GM12891 (cell line): ENCODE measurements around the gene GORASP1.
A peak's percentile ranks its signal among the peaks of the same experiment; 100 is the strongest.

Source experiments
- DNase-seq: peaks from one replicate; pipeline ENCODE4 v3.0.0; 2011; ENCODE audit warnings: low spot score; ENCODE audit not compliant: insufficient read length
- FAIRE-seq: peaks from 2 replicates; lab custom pipeline; 2011; peaks lifted over from hg19 to GRCh38; lab: Jason Lieb, UNC
- PAX5 ChIP-seq: IDR thresholded peaks from 2 replicates; pipeline ENCODE4 v1.6.1; 2011; ENCODE audit warnings: low read length, moderate library complexity, mild to moderate bottlenecking; ENCODE audit not compliant: insufficient read depth, severe bottlenecking
- POLR2A ChIP-seq: IDR thresholded peaks from 2 replicates; pipeline ENCODE4 v1.6.1; 2011; ENCODE audit warnings: low read depth, low read length, control low read depth
- POLR2AphosphoS5 ChIP-seq: IDR thresholded peaks from 2 replicates; pipeline ENCODE4 v1.6.1; 2011; ENCODE audit warnings: low read depth, low read length, control low read depth
- POU2F2 ChIP-seq: IDR thresholded peaks from 2 replicates; pipeline ENCODE4 v1.6.1; 2011; ENCODE audit warnings: low read depth, mild to moderate bottlenecking, control low read depth, low read length, moderate library complexity
- SPI1 ChIP-seq: IDR thresholded peaks from 2 replicates; pipeline ENCODE4 v1.6.1; 2011; ENCODE audit warnings: low read depth, low read length, control low read depth
- TAF1 ChIP-seq: IDR thresholded peaks from 2 replicates; pipeline ENCODE4 v1.6.1; 2011; ENCODE audit warnings: low read depth, low read length, control low read depth

The GORASP1 gene

GRCh38 chr3:39103324-39103693, 4.1 kb downstream of the GORASP1 start:
- no peak for FAIRE-seq
- TF ChIP-seq SPI1: no peak
- TF ChIP-seq POU2F2: no peak
- no peak for TF ChIP-seq POLR2A
- no peak for TF ChIP-seq POLR2AphosphoS5
- TF ChIP-seq TAF1: no peak
- no peak for TF ChIP-seq PAX5

DNA sequence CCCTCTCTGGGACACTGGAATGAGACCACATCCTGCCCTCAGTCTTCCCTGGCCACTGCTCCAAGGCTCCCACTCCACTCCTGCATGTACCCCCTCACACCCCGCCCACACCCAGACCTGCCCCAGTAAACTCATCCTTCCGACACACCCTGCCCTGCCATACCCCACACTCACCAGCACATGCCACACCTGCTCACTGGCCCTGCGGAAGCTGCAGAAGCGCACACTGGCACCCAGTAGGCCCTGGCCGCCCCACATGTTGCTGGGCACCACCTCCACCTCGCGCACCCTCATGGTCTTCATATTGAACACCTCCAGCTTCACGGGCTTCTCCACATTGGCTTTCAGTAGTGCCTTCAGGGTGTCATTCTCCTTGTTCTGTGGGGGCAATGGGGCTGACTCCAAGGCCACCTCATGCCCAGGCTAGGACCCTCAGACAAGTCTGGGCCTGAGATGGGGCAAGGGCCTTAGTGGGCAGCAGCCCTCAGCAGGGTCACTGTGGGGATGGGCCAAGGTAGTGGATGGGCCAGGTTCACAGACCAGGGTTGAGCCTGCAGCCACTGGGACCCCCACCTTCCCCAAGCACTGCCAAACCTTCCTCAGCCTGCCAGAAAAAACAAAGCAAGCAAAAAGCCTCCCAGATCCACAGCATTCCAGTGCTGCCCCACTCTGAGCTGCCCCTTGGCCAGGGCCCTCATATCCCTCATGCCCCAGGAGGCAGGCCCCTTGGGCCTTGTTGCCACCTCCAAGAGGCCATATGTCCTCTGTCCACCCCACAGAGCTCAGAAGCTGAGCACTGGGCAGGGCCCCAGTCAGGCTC, 4.7 kb downstream of the GORASP1 start:
- TF ChIP-seq POU2F2: no peak
- TF ChIP-seq PAX5: no peak
- no peak for TF ChIP-seq POLR2AphosphoS5
- TF ChIP-seq SPI1: no peak
- no peak for TF ChIP-seq POLR2A
- TF ChIP-seq TAF1: no peak
- DNase-seq: no peak
- FAIRE-seq: no peak

More at GRCh38 chr3:39103324-39103693, 4.1 kb downstream of the GORASP1 start:
- no peak for DNase-seq

DNA sequence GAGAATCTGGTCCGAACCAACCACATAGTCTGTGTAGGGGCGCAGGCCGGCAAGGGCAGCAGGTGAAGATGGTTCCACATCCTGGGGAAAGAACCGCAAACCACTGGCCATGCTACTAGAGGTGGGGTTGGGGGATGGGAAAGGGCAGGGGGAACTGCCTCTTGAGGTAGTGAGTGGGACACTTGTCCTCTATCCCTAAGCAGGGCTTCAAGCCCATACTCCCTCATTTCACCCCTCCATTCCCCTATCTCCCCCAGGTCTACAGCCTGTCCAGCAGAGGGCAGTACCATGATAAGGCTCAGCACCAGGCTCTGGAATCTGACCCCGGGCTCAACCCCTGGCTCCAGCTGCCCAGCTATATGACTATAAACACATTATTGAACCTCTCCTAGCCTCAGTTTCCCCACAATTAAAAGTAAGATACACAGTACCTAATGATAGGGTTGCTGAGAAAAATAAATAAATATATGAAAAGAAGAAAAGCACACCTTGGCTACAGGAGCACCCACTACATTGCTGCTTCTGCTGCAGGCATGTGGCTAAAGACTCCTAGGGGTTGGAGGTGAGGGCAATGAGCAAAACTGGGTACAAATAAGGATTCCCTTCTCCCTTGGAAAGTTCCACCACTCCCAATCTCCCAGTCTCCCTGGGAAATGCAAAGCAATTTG, 6.3 kb downstream of the GORASP1 start:
- TF ChIP-seq TAF1: no peak
- no peak for TF ChIP-seq POU2F2
- no peak for TF ChIP-seq POLR2AphosphoS5
- TF ChIP-seq PAX5: no peak
- TF ChIP-seq SPI1: no peak
- TF ChIP-seq POLR2A: no peak
- FAIRE-seq (peak; percentile 80), DNase-seq (peak; percentile 65)

- DNase-seq (no peak), FAIRE-seq (no peak)
- TF ChIP-seq POLR2A (no peak), POU2F2 (no peak), POLR2AphosphoS5 (no peak), PAX5 (no peak), TAF1 (no peak), SPI1 (no peak)
Measured at GRCh38 chr3:39100500-39100886, 6.9 kb downstream of the GORASP1 start.

DNA sequence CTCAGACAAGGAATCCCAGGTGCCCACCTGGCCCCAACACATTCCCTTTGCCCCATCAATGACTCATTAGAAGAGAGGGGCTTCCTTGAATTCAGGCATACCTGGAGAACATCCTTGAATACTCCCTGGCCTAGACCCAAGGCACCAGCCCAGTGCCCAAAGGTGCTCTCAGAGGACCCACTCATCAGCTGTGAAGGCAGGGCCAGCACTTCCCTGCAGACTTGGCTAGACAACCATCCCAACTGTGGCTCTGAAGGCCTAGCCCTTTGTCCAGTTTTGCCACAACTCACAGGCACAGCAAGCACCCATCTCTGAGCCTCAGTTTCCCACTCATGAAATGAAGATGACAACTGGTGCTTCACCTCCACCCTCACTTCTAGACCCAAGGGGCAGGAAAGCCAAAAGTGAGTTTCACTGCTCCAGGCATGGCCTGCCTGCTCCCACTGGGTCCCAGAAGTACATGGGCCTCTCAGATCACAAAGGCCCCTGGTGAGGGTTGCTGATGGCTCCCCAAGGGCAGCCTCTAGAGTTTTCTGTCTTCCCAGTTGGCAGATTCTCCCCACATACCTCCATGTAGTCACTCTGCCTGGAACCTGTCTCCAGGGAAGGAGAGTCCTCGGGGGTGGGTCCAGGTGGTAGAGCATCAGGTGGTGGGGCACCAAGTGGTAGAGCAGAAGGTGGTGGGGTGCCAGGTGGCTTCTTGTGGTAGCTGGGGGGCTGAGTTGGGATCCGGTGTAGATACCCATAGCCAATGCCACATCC, 7.5 kb downstream of the GORASP1 start:
- FAIRE-seq: no peak
- DNase-seq: no peak
- TF ChIP-seq SPI1 (no peak), TAF1 (no peak), POLR2AphosphoS5 (no peak), PAX5 (no peak), POLR2A (no peak), POU2F2 (no peak)

DNA sequence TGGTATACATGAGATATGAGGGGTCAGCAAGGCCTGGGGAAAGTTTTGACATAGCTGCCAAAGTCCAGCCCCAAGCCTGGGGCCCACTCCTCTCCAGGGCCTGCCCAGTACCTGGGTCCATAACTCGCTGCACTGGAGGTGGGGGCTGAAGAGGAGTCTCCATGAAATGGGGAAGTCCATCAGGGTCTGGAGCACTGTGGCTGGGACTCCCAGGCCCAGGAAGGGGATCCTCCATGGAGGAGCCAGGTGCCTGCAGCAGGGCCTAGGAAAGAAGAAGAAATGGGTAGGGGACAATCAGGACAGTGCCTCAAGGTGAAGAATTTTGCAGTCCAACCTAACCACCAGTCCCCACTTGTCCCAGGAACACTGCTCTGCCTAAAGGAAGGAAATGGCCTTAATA, 8.2 kb downstream of the GORASP1 start:
- no peak for DNase-seq
- TF ChIP-seq TAF1: no peak
- TF ChIP-seq PAX5: no peak
- TF ChIP-seq POLR2A: no peak
- no peak for TF ChIP-seq POLR2AphosphoS5
- TF ChIP-seq SPI1: no peak
- TF ChIP-seq POU2F2: no peak
- no peak for FAIRE-seq

GRCh38 chr3:39098473-39099000, 8.9 kb downstream of the GORASP1 start:
- no peak for DNase-seq
- no peak for TF ChIP-seq PAX5
- TF ChIP-seq POLR2A: no peak
- no peak for TF ChIP-seq SPI1
- TF ChIP-seq TAF1: no peak
- no peak for TF ChIP-seq POLR2AphosphoS5
- no peak for TF ChIP-seq POU2F2
- no peak for FAIRE-seq

- no peak for DNase-seq
Measured at GRCh38 chr3:39097716-39098472, 9.5 kb downstream of the GORASP1 start.

More at GRCh38 chr3:39097716-39098472, 9.5 kb downstream of the GORASP1 start:
- FAIRE-seq: no peak
- no peak for TF ChIP-seq POU2F2
- TF ChIP-seq POLR2A: 0 out of 2 replicates have a peak, but pooled peaks have one; percentile 26
- TF ChIP-seq PAX5: no peak
- TF ChIP-seq SPI1: no peak
- no peak for TF ChIP-seq POLR2AphosphoS5
- no peak for TF ChIP-seq TAF1
